ENCODE results near the gene SLIT3. TPM values are rescaled to one million over a fixed set of nuclear protein-coding genes. Genes with fewer than 3 reads are reported as not detected.

SLIT3 gene
- total RNA-seq, 2 experiments from 2014 or later, result 0.15 TPM; not detected in 1

DNA sequence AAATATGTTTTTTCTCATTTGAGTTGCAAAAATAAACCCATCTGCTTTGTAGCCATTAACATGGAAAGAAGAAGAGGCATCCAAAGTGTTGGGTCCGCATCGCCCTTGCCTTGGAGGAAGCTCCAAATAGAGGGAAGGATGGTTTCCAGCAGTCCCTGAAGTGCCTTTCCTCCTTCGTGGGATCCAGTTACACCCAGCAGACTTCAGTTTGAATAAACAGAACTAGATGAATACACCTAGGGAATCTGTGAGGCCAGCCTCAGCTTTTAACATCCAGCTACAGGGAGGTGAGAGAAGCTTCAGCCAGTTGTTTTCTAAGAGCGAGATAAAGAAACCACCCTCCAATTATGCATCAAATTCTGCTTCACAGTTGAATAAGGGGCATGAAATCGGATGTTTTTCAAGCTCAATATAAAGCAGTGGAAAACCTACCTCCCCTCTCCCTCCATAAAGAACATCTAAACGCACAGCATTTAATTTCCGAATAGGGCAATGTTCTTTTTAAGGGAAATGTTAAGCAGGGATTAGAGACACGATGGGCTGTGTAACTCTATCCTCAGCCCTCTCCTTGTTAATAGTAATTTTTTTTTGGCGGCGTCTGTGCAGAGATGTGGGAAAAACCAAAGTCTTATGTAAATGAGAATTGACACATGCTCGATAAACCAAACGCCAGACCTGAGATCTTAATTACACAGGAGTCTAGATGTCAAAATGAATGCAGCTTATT, 264.7 kb downstream of the SLIT3 start:
- Mint-ChIP-seq H3K27me3 (peaks cover 5% of the 10 kb centered on the region), H3K36me3 (ENCODE audit: low read depth) (no peaks in the 10 kb centered on the region), H3K4me3 (no peak overlapping the region), H3K4me1 (no peaks in the 10 kb centered on the region), H3K9me3 (no peaks in the 10 kb centered on the region), H3K27ac (no peak overlapping the region)
- ChIA-PET POLR2A (no interaction called here), CTCF (no interaction called here)
- no peak for DNase-seq

DNA sequence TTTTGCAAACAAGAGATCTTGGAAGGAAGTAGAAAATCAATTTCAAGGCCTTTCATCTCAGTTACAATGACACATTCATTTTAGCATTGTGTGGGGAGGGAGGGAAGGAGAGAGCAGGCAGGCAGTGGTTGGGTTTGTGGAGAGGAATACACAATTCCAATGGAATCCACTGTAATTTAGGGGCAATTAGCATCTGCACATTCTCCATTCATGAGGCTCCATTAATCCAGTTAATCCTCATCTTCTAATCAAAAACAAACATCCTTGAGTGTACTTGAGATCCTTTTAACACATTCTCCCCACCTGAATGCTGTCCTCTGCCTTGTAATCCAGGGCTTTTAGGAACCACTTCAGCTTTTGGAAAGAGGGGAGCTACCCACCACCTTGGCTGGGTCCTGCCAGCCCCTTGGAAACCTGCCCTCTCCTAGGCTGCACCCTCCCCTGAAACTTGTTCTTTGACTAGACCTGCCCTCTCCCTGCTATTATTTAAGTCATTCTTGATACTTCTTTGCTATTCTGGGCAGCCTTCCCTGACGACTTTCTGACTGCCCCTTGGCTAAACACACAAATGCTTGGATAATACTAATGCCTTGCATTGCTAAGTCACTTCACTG, 271.2 kb downstream of the SLIT3 start:
- Mint-ChIP-seq H3K36me3 (ENCODE audit: low read depth) (no peaks in the 10 kb centered on the region), H3K9me3 (no peaks in the 10 kb centered on the region), H3K4me1 (no peaks in the 10 kb centered on the region), H3K27ac (peak overlapping the region; percentile 52), H3K4me3 (no peak overlapping the region), H3K27me3 (peaks cover 33% of the 10 kb centered on the region)
- CTCF ChIA-PET, result no interaction called here
- POLR2A ChIA-PET, result no interaction called here
- no peak for DNase-seq

DNA sequence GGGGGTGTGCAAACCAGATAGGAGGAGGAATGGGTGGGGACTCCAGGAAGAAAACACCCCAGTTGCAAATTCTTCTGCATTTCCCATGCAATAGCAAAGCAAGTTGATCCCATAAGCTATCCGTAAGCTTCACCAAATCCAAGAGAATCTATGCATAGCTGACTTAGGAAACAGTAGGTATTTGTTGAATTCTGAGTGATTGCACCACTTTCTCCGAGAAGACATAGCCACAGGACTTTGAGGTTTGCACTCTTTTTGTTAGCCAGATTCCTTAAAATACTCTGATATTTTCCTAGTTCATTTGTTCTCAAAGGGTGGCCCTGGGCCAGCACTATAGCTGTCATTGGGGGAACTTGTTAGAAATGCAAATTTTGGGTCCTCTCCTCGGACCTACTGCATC, 271.9 kb downstream of the SLIT3 start:
- H3K36me3 Mint-ChIP-seq (ENCODE audit: low read depth), result no peaks in the 10 kb centered on the region
- POLR2A ChIA-PET, result no interaction called here
- no peak overlapping the region for H3K4me3 Mint-ChIP-seq
- H3K9me3 Mint-ChIP-seq, result no peaks in the 10 kb centered on the region
- H3K4me1 Mint-ChIP-seq, result no peaks in the 10 kb centered on the region
- H3K27ac Mint-ChIP-seq, result no peak overlapping the region
- CTCF ChIA-PET, result no interaction called here
- peaks cover 33% of the 10 kb centered on the region for H3K27me3 Mint-ChIP-seq
- DNase-seq, result no peak

DNA sequence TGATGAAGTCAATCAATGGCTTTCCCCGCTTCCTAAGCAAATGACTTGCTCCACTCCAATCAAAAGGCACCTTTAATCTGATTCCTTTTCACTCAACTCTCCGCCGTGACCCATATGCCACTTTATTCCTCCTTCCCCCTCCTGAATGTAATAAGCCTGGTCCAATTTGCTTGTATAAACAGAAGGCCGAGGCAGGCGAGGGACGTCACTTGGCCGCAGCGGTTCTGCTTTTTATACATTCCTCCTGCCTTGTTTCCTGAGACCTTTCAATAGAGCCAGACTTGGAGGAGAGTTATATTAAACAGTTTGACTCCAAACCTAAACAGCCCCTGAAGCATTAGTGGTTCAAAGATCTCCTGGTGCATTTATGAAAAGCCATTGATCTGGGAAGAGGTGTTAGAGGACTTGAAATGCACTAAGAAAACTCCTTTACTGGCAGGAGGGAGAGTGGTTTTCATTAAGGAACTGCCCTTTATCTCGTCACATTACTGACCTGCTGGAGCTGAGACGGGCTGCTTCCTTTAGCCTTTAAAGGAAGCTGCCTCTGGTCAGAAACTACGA, 273.4 kb downstream of the SLIT3 start:
- H3K27me3 Mint-ChIP-seq, result peaks cover 33% of the 10 kb centered on the region
- no peak overlapping the region for H3K27ac Mint-ChIP-seq
- no peaks in the 10 kb centered on the region for H3K9me3 Mint-ChIP-seq
- POLR2A ChIA-PET, result no interaction called here
- no peaks in the 10 kb centered on the region for H3K36me3 Mint-ChIP-seq (ENCODE audit: low read depth)
- H3K4me1 Mint-ChIP-seq, result no peaks in the 10 kb centered on the region
- DNase-seq, result no peak
- CTCF ChIA-PET, result no interaction called here
- H3K4me3 Mint-ChIP-seq, result no peak overlapping the region

DNA sequence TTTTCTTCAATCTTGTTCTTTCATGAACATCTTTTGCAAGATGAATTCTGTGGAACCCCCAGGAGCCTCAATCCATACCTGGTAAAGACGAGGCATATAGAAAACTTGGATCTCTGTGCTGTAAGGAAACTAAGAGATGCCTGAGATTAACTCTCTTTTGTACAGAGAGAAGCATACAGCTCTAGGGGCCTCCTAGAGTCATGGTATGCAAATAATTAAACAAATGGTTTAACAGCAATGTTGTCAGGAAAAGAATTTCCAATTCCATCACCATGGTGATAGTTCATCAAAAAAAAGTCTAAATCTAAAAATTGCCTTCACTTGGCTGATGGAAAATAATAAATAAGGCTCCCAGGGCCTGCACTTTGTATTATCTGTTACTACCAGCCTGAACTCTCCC, 275.4 kb downstream of the SLIT3 start:
- CTCF ChIA-PET, result no interaction called here

DNA sequence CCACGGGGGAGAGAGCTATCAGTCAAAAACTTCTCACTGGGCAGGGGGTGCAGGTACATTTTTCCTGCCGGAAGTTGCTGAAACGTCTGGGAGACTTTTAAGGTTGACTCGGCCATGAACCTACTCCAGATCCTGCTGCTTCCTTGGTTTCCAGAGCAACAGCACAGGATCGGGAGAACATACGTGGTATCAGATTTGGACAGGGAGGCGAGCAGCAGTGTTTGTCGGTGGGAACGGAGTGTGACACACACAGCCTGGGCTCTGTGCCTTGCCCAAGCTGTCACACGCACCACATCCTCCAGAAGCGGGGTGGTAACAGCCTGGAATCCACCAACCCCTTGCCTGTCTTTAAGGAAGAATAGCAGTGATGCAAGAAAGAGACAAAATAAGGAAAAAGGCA, 276.5 kb downstream of the SLIT3 start:
- Mint-ChIP-seq H3K9me3 (no peaks in the 10 kb centered on the region), H3K27me3 (peaks cover 19% of the 10 kb centered on the region), H3K4me3 (no peak overlapping the region), H3K27ac (no peak overlapping the region), H3K36me3 (ENCODE audit: low read depth) (no peaks in the 10 kb centered on the region), H3K4me1 (no peaks in the 10 kb centered on the region)
- ChIA-PET POLR2A (no interaction called here), CTCF (interaction anchor here (0.6 kb wide), 1 partner anchor 36 kb away, joined by 3 read pairs; no protein-coding TSS in a partner anchor)
- DNase-seq, result no peak

More for the DNA sequence above, 275.4 kb downstream of the SLIT3 start:
- Mint-ChIP-seq H3K36me3 (ENCODE audit: low read depth) (no peaks in the 10 kb centered on the region), H3K27me3 (peaks cover 27% of the 10 kb centered on the region), H3K27ac (no peak overlapping the region), H3K4me1 (no peaks in the 10 kb centered on the region), H3K4me3 (no peak overlapping the region), H3K9me3 (no peaks in the 10 kb centered on the region)
- no peak for DNase-seq
- POLR2A ChIA-PET, result no interaction called here

DNA sequence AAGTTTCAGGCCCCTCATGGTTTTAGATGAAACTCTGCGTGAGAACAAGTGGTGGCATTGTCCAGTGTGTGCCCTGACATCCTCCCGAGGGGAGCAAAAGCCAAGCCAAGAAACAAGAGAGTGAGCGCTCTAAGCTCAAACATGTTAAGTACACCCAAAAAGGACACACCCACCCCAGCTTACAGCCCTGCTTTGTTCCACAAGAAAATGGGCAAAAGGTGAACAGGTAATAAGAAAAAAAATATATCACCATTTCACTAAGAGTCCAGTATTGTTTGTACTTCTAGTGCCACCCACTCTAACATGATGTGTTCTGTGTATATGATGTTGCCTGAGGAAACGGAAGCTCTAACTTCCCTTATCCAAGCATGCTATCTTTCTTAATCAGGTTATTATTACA, 278.2 kb downstream of the SLIT3 start:
- H3K27ac Mint-ChIP-seq, result no peak overlapping the region
- H3K36me3 Mint-ChIP-seq (ENCODE audit: low read depth), result no peaks in the 10 kb centered on the region
- no peak overlapping the region for H3K4me3 Mint-ChIP-seq
- peaks cover 11% of the 10 kb centered on the region for H3K27me3 Mint-ChIP-seq
- H3K4me1 Mint-ChIP-seq, result no peaks in the 10 kb centered on the region
- CTCF ChIA-PET, result no interaction called here
- POLR2A ChIA-PET, result no interaction called here
- DNase-seq, result no peak
- no peaks in the 10 kb centered on the region for H3K9me3 Mint-ChIP-seq

DNA sequence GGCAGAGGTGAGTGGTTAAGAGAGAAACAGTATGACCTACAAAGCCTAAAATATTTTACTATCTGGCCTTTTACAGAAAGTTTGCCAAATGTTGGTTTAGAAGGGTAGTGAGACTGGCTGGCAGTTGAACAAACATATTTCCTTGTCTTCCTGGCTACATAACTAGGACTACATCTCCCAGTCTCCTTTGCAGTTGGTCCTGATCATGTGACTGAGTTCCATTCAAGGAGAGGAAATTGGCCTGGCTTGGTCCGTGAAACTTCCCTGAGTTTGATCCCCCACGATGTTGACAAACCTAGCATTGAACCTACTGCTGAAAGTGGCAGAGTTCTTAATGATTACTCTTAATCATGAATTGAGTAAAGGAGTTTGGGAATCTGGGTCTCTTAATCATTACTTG, 280.8 kb downstream of the SLIT3 start:
- H3K9me3 Mint-ChIP-seq, result no peaks in the 10 kb centered on the region
- CTCF ChIA-PET, result no interaction called here
- POLR2A ChIA-PET, result no interaction called here
- no peak overlapping the region for H3K27ac Mint-ChIP-seq
- no peaks in the 10 kb centered on the region for H3K4me1 Mint-ChIP-seq
- H3K4me3 Mint-ChIP-seq, result no peak overlapping the region
- DNase-seq, result no peak
- H3K36me3 Mint-ChIP-seq (ENCODE audit: low read depth), result no peaks in the 10 kb centered on the region
- peaks cover 6% of the 10 kb centered on the region for H3K27me3 Mint-ChIP-seq

DNA sequence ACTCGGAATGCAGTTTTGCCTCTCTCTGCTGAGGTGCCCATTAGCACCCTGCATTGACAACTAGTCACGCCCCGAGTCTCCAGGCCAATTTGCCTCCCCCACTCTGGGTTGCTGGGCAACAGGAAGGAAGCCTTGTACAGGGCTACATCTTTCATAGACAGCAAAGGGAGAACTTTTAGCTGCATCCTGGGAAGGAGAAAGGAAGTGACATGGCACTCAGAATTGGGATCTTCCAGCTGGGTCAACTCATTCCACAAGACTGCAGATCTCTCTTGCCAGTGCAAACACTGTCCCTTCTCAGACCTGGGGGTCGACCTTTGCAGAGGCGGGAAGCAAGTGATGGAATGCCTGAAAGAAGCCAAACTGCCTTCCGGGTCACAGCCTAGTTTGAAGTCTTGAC, 282.0 kb downstream of the SLIT3 start:
- DNase-seq, result no peak
- Mint-ChIP-seq H3K36me3 (ENCODE audit: low read depth) (no peaks in the 10 kb centered on the region), H3K27me3 (peaks cover 6% of the 10 kb centered on the region), H3K4me1 (no peaks in the 10 kb centered on the region), H3K27ac (no peak overlapping the region), H3K9me3 (no peaks in the 10 kb centered on the region), H3K4me3 (no peak overlapping the region)
- POLR2A ChIA-PET, result no interaction called here
- CTCF ChIA-PET, result no interaction called here

DNA sequence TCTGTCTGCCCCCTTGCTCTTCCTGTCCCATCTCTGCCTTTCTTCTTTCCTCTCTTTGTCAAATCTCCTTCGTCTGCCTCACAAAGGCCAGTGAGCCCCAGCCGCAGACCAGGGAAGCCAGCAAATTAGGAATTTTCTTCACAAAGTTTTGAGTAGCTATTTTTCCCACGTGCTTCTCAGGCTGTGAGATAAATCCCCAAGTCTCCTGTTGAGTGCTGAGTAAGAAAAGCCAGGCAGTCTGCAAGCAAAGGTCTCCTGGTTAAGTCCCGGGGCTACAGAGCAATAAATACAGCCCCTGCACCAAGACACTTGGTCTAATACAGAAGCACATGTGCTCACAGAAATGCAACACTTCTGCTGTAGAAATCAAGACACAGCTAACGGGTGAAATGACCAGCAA, 284.9 kb downstream of the SLIT3 start:
- ChIA-PET POLR2A (no interaction called here), CTCF (interaction anchor here (1.0 kb wide), 1 partner anchor 11 kb away, joined by 4 read pairs; no protein-coding TSS in a partner anchor)
- H3K4me3 Mint-ChIP-seq, result no peak overlapping the region
- H3K4me1 Mint-ChIP-seq, result no peaks in the 10 kb centered on the region
- no peaks in the 10 kb centered on the region for H3K36me3 Mint-ChIP-seq (ENCODE audit: low read depth)
- DNase-seq, result no peak
- no peaks in the 10 kb centered on the region for H3K9me3 Mint-ChIP-seq
- peaks cover 6% of the 10 kb centered on the region for H3K27me3 Mint-ChIP-seq
- H3K27ac Mint-ChIP-seq, result no peak overlapping the region

DNA sequence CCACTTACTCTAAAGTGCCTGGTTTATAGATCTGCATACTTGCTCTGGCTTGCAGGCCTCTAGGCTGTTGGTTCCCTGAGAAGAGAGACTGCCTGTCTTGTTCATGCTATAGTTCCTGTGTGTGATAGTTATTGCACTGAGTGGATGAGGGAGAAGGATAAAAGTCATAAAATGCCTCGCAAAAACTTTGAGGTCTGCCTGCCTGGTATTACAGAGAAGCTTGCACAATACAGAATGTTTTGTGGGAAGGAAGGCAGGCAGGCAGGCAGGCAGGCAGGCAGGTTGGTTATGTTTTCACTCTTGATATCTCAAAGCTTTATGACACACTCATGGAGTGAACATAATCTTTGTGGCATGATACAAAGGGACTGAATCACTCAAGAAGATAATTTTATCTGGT, 287.1 kb downstream of the SLIT3 start:
- Mint-ChIP-seq H3K4me3 (no peak overlapping the region), H3K36me3 (ENCODE audit: low read depth) (no peaks in the 10 kb centered on the region), H3K27ac (no peak overlapping the region), H3K9me3 (no peaks in the 10 kb centered on the region), H3K27me3 (peaks cover 11% of the 10 kb centered on the region), H3K4me1 (no peaks in the 10 kb centered on the region)
- no peak for DNase-seq
- POLR2A ChIA-PET, result no interaction called here
- CTCF ChIA-PET, result no interaction called here

DNA sequence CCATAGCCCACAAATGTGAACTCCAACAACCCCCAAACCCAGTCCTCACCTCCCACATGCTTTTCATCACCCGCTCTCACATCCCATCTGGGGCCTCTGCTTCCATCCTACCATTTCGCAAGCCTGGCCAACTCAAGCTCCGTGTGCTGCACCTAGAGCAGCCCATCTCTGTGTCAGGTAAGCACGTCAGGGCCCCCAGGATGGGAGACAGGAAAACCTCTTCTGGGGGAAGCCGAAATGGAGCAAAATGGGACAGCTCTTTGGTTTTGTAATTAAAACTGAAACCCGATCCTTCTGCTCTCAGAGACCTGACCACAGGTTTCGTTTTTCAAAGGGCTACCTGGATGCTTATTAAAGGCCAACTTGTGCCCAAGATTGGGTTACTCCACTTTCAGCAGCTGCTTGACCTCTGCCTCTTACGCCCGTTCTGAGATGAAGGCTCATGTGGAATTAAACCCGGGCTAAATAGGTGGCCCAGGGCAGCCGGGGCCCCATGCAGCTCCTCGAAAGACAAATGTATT, 287.7 kb downstream of the SLIT3 start:
- H3K27me3 Mint-ChIP-seq, result peaks cover 11% of the 10 kb centered on the region
- no peak overlapping the region for H3K4me3 Mint-ChIP-seq
- ChIA-PET POLR2A (no interaction called here), CTCF (no interaction called here)
- H3K4me1 Mint-ChIP-seq, result no peaks in the 10 kb centered on the region
- no peak for DNase-seq
- H3K9me3 Mint-ChIP-seq, result no peaks in the 10 kb centered on the region
- H3K36me3 Mint-ChIP-seq (ENCODE audit: low read depth), result no peaks in the 10 kb centered on the region
- no peak overlapping the region for H3K27ac Mint-ChIP-seq

DNA sequence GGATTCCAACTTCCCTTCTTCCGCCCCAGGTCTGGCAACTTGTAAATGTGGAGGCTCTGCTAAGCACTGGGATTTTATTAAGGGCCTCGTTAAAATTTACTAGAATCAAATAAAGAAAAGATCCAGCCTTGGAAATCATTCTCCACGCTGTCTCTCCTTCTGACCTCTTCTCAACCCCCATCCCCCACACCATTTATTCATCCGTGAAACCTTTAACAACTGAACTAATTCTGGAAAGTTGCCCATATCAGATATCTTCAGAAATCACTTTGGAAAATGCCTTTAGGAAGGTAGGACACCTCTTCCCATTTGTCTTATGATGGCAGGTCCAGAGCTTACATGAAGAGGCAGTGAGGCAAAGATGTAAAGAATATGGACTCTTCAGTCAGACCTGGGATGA, 288.5 kb downstream of the SLIT3 start:
- Mint-ChIP-seq H3K9me3 (no peaks in the 10 kb centered on the region), H3K27me3 (peaks cover 6% of the 10 kb centered on the region), H3K4me1 (no peaks in the 10 kb centered on the region), H3K36me3 (ENCODE audit: low read depth) (no peaks in the 10 kb centered on the region), H3K27ac (no peak overlapping the region), H3K4me3 (no peak overlapping the region)
- ChIA-PET POLR2A (no interaction called here), CTCF (no interaction called here)
- no peak for DNase-seq

DNA sequence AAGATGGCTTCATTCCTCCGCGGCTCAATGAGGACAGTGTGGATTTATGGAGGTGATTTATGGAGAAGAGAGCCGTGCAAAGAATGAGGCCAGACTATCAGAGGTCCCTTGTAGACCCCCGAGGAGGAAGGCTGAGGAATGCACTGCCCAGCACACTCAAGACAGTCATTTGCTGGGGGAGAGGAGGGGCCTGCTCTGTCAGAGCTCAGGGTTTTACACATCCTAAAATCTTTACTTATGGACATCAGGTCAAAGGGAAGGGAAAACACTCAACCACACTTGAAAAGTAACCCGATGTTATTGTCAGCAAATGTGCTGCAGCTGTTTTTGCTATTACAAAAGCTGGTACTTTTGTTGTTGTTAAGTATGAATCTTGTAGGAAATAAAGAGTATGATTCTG, 289.5 kb downstream of the SLIT3 start:
- Mint-ChIP-seq H3K4me3 (no peak overlapping the region), H3K27ac (no peak overlapping the region)
- CTCF ChIA-PET, result no interaction called here

More for the DNA sequence above, 289.5 kb downstream of the SLIT3 start:
- no peak for DNase-seq
- POLR2A ChIA-PET, result no interaction called here
- Mint-ChIP-seq H3K9me3 (no peaks in the 10 kb centered on the region), H3K4me1 (no peaks in the 10 kb centered on the region), H3K36me3 (ENCODE audit: low read depth) (no peaks in the 10 kb centered on the region), H3K27me3 (peaks cover 6% of the 10 kb centered on the region)
